ENCODE data around the gene HOXA10.
A peak's percentile ranks its signal among the peaks of the same experiment; 100 is the strongest.

Gene HOXA10

GRCh38 chr7:27168265-27168947 is 5.7 kb downstream of the HOXA10 start:
- H3K4me1 ChIP-seq (ENCODE audit: control insufficient read depth, insufficient read depth, low read length) = peaks cover 32% of the 10 kb centered on the region
- peaks cover 100% of the 10 kb centered on the region for H3K27me3 ChIP-seq (ENCODE audit: control insufficient read depth, insufficient read depth, low read length)
- H3K36me3 ChIP-seq (ENCODE audit: control insufficient read depth, insufficient read depth, low read length) = no peaks in the 10 kb centered on the region; the same call in 1 of the 2 replicates
- H3K9ac ChIP-seq (ENCODE audit: low read length) = peak overlapping the region; percentile 93
- peak overlapping the region; percentile 12; the same call in 1 of the 2 replicates for H3K27ac ChIP-seq (ENCODE audit: low read depth, low read length)
- H3K9me3 ChIP-seq (ENCODE audit: control insufficient read depth, insufficient read depth, low read depth, low read length) = no peaks in the 10 kb centered on the region
- H3K4me3 ChIP-seq (ENCODE audit: low read depth, low read length) = peak overlapping the region; percentile 59

DNA sequence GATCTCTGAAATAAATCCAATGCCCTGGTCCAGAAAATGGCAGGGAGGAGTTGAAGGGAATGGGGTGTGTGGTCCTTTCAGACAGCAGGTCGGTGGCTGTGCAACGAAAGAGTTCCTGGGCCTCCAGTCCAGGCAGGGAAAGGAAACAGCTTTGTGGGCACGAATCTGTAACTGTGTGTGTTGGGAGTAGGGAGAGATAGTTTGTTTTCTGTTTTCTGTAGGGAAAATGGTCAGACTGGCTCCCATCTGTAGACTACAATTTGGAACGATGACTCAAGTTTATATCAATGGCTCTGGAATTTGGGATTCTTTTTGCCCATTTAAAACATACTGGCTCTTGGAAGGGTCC is 6.2 kb downstream of the HOXA10 start:
- Histone ChIP-seq H3K4me3 (ENCODE audit: low read depth, low read length) (peak overlapping the region; percentile 59; the same call in 1 of the 2 replicates), H3K27me3 (ENCODE audit: control insufficient read depth, insufficient read depth, low read length) (peaks cover 100% of the 10 kb centered on the region), H3K4me1 (ENCODE audit: control insufficient read depth, insufficient read depth, low read length) (peaks cover 32% of the 10 kb centered on the region), H3K27ac (ENCODE audit: low read depth, low read length) (no peak overlapping the region; the same call in 1 of the 2 replicates), H3K9me3 (ENCODE audit: control insufficient read depth, insufficient read depth, low read depth, low read length) (no peaks in the 10 kb centered on the region), H3K36me3 (ENCODE audit: control insufficient read depth, insufficient read depth, low read length) (no peaks in the 10 kb centered on the region; the same call in 1 of the 2 replicates), H3K9ac (ENCODE audit: low read length) (peak overlapping the region; percentile 93)

- H3K9ac ChIP-seq (ENCODE audit: low read length) = peak overlapping the region; percentile 93
- H3K4me3 ChIP-seq (ENCODE audit: low read depth, low read length) = peak overlapping the region; percentile 59
- H3K4me1 ChIP-seq (ENCODE audit: control insufficient read depth, insufficient read depth, low read length) = peaks cover 26% of the 10 kb centered on the region
- no peaks in the 10 kb centered on the region; the same call in 1 of the 2 replicates for H3K36me3 ChIP-seq (ENCODE audit: control insufficient read depth, insufficient read depth, low read length)
- peaks cover 100% of the 10 kb centered on the region for H3K27me3 ChIP-seq (ENCODE audit: control insufficient read depth, insufficient read depth, low read length)
- no peak overlapping the region; the same call in 1 of the 2 replicates for H3K27ac ChIP-seq (ENCODE audit: low read depth, low read length)
- no peaks in the 10 kb centered on the region for H3K9me3 ChIP-seq (ENCODE audit: control insufficient read depth, insufficient read depth, low read depth, low read length)
Observed at GRCh38 chr7:27166531-27167505, 7.3 kb downstream of the HOXA10 start.

DNA sequence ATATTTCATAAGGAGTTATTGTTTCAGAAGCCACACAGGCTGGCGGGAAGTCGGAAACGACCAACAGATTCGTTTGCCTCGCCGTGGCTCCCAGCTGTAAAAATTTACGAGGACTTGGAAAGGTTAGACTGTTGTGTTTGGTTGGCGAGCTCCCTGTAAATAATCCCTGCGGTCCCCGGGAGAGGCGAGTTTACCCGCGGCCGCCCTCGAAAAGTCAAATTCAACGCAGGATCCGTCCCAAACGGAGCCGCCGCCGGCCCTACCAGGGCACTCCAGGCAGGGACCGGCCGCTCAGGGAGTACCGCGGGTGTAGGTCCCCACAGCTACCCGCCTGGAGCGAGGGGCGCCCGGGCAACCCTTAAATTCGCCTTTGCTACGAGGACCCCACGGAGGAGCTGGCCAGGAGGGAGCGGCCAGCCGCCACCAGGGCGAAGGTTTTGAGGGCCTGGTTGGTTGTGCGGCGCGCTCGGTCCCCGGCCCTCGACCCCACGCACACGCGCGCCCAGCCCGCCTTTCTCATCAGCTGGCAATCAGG is 8.1 kb downstream of the HOXA10 start:
- H3K4me1 ChIP-seq (ENCODE audit: control insufficient read depth, insufficient read depth, low read length) = peaks cover 23% of the 10 kb centered on the region
- H3K27ac ChIP-seq (ENCODE audit: low read depth, low read length) = no peak overlapping the region
- peak overlapping the region; percentile 59 for H3K4me3 ChIP-seq (ENCODE audit: low read depth, low read length)
- no peaks in the 10 kb centered on the region; the same call in 1 of the 2 replicates for H3K36me3 ChIP-seq (ENCODE audit: control insufficient read depth, insufficient read depth, low read length)
- H3K27me3 ChIP-seq (ENCODE audit: control insufficient read depth, insufficient read depth, low read length) = peaks cover 100% of the 10 kb centered on the region
- H3K9me3 ChIP-seq (ENCODE audit: control insufficient read depth, insufficient read depth, low read depth, low read length) = no peaks in the 10 kb centered on the region
- H3K9ac ChIP-seq (ENCODE audit: low read length) = peak overlapping the region; percentile 93

DNA sequence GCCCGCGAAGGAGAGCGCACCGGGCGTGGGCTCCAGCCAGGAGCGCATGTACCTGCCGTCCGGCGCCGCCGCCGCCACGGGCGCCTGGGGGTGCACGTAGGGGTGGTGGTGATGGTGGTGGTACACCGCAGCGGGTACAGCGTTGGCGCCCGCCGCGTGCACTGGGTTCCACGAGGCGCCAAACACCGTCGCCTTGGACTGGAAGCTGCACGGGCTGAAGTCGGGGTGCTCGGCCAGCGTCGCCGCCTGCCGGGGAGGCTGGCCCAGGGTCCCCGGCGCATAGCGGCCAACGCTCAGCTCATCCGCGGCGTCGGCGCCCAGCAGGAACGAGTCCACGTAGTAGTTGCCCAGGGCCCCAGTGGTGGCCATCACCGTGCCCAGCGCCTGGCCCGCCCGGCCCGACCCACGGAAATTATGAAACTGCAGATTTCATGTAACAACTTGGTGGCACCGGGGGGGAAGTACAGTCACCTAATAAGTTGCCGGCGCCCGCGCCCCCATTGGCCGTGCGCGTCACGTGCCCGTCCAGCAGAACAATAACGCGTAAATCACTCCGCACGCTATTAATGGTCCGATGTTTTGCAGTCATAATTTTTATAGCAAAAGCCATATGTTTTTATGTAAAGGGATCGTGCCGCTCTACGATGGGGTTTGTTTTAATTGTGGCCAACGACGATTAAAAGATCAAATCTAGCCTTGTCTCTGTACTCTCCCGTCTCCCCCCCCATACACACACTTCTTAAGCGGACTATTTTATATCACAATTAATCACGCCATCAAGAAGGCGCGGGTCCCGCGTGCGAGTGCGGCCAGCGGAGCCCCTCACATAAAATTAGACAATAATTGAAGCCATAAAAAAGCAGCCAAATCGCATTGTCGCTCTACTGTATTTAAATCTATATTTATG is 8.8 kb downstream of the HOXA10 start, which contains the start of gene HOXA9:
HOXA9 (minus strand) TSS at position 449 of the 907 bp plus-strand sequence; CDS start at position 369, 80 bp downstream.
- Histone ChIP-seq H3K4me3 (ENCODE audit: low read depth, low read length) (peak within 1 kb of the TSS; percentile 59), H3K4me1 (ENCODE audit: control insufficient read depth, insufficient read depth, low read length) (peaks cover 28% of the 10 kb centered on the region), H3K36me3 (ENCODE audit: control insufficient read depth, insufficient read depth, low read length) (no peaks in the 10 kb centered on the region; the same call in 1 of the 2 replicates), H3K27me3 (ENCODE audit: control insufficient read depth, insufficient read depth, low read length) (peaks cover 100% of the 10 kb centered on the region), H3K27ac (ENCODE audit: low read depth, low read length) (no peak within 1 kb of the TSS; the same call in 1 of the 2 replicates), H3K9ac (ENCODE audit: low read length) (peak within 1 kb of the TSS; percentile 93), H3K9me3 (ENCODE audit: control insufficient read depth, insufficient read depth, low read depth, low read length) (no peaks in the 10 kb centered on the region)

DNA sequence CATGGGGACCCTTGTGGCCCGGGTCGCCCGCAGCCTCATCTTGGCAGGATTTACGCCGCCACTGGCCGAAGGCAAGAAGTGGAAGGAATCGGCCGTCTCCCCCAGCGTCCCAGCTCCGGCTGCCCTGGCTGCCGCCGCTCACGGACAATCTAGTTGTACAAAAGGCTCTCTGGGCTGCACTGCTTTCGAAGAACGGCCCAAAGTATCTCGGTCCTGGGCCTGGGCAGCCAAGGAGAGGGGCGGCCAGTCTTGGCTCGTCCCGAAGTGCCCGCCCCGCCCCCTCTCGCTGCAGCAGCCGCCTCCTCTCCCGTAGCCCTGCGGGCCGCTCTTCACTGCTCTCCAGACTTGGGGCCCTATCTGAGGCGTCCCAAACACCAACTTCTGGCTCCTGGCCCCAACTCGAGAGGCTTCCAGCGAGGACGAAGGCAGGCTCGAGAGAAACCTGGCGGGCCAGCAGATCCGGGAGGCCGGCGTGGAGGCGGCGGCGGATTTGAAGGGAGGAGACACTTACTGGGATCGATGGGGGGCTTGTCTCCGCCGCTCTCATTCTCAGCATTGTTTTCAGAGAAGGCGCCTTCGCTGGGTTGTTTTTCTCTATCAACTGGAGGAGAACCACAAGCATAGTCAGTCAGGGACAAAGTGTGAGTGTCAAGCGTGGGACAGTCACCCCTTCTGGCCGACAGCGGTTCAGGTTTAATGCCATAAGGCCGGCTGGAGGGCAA is 9.6 kb downstream of the HOXA10 start:
- Histone ChIP-seq H3K4me1 (ENCODE audit: control insufficient read depth, insufficient read depth, low read length) (peaks cover 29% of the 10 kb centered on the region), H3K9me3 (ENCODE audit: control insufficient read depth, insufficient read depth, low read depth, low read length) (no peaks in the 10 kb centered on the region), H3K9ac (ENCODE audit: low read length) (peak overlapping the region; percentile 93), H3K4me3 (ENCODE audit: low read depth, low read length) (peak overlapping the region; percentile 59), H3K27ac (ENCODE audit: low read depth, low read length) (no peak overlapping the region; the same call in 1 of the 2 replicates), H3K36me3 (ENCODE audit: control insufficient read depth, insufficient read depth, low read length) (no peaks in the 10 kb centered on the region; the same call in 1 of the 2 replicates), H3K27me3 (ENCODE audit: control insufficient read depth, insufficient read depth, low read length) (peaks cover 100% of the 10 kb centered on the region)

- peaks cover 100% of the 10 kb centered on the region for H3K27me3 ChIP-seq (ENCODE audit: control insufficient read depth, insufficient read depth, low read length)
- H3K9ac ChIP-seq (ENCODE audit: low read length) = peak overlapping the region; percentile 93
- H3K4me1 ChIP-seq (ENCODE audit: control insufficient read depth, insufficient read depth, low read length) = peaks cover 29% of the 10 kb centered on the region
- no peaks in the 10 kb centered on the region for H3K9me3 ChIP-seq (ENCODE audit: control insufficient read depth, insufficient read depth, low read depth, low read length)
- H3K27ac ChIP-seq (ENCODE audit: low read depth, low read length) = no peak overlapping the region; the same call in 1 of the 2 replicates
- H3K36me3 ChIP-seq (ENCODE audit: control insufficient read depth, insufficient read depth, low read length) = no peaks in the 10 kb centered on the region; the same call in 1 of the 2 replicates
- peak overlapping the region; percentile 59 for H3K4me3 ChIP-seq (ENCODE audit: low read depth, low read length)
Observed at GRCh38 chr7:27164045-27164366, 10.1 kb downstream of the HOXA10 start.

GRCh38 chr7:27163288-27164044 is 10.7 kb downstream of the HOXA10 start:
- Histone ChIP-seq H3K9me3 (ENCODE audit: control insufficient read depth, insufficient read depth, low read depth, low read length) (no peaks in the 10 kb centered on the region), H3K9ac (ENCODE audit: low read length) (peak overlapping the region; percentile 93), H3K4me3 (ENCODE audit: low read depth, low read length) (peak overlapping the region; percentile 59; the same call in 1 of the 2 replicates), H3K4me1 (ENCODE audit: control insufficient read depth, insufficient read depth, low read length) (peaks cover 29% of the 10 kb centered on the region), H3K27ac (ENCODE audit: low read depth, low read length) (no peak overlapping the region; the same call in 1 of the 2 replicates), H3K36me3 (ENCODE audit: control insufficient read depth, insufficient read depth, low read length) (no peaks in the 10 kb centered on the region; the same call in 1 of the 2 replicates), H3K27me3 (ENCODE audit: control insufficient read depth, insufficient read depth, low read length) (peaks cover 100% of the 10 kb centered on the region)

GRCh38 chr7:27162561-27163287 is 11.4 kb downstream of the HOXA10 start:
- Histone ChIP-seq H3K27ac (ENCODE audit: low read depth, low read length) (no peak overlapping the region), H3K36me3 (ENCODE audit: control insufficient read depth, insufficient read depth, low read length) (no peaks in the 10 kb centered on the region; the same call in 1 of the 2 replicates), H3K9me3 (ENCODE audit: control insufficient read depth, insufficient read depth, low read depth, low read length) (no peaks in the 10 kb centered on the region), H3K9ac (ENCODE audit: low read length) (peak overlapping the region; percentile 93), H3K4me1 (ENCODE audit: control insufficient read depth, insufficient read depth, low read length) (peaks cover 29% of the 10 kb centered on the region), H3K27me3 (ENCODE audit: control insufficient read depth, insufficient read depth, low read length) (peaks cover 100% of the 10 kb centered on the region), H3K4me3 (ENCODE audit: low read depth, low read length) (peak overlapping the region; percentile 59; the same call in 1 of the 2 replicates)

Measured in HUES6 (cell line).